Endothelial cell of umbilical vein (primary cell): ENCODE results near the gene ENPP3. TPM values are rescaled to one million over a fixed set of nuclear protein-coding genes. Genes with fewer than 3 reads are reported as not detected.

Experiments used
- BruUV-seq: library from RNA; stranded (reverse); fragments of 400-500 nt; replicated peaks from 2 replicates; lab custom pipeline; 2021; lab: Mats Ljungman, UMichigan
- CTCF ChIA-PET: fragments of 300-600, 350-600 bp; sonication (Branson Sonifier 250); formaldehyde crosslinking; loops from one replicate; lab custom pipeline; 2021; ENCODE audit warnings: antibody characterized with exemption, inconsistent platforms; lab: Charles Lee
- POLR2A ChIA-PET: fragments of 300-600, 350-600 bp; sonication (Branson Sonifier 250); formaldehyde crosslinking; loops from one replicate; lab custom pipeline; 2021; ENCODE audit warnings: antibody characterized with exemption, inconsistent platforms; lab: Charles Lee
- DNase-seq: peaks from one replicate; pipeline ENCODE4 v3.0.0-alpha.2; 2011; ENCODE audit warnings: low read depth, low spot score
- FAIRE-seq: peaks from 2 replicates; lab custom pipeline; 2011; peaks lifted over from hg19 to GRCh38; lab: Jason Lieb, UNC
- H2AFZ ChIP-seq: 2 replicates; pipeline ENCODE4 v1.6.0; 2012; ENCODE audit warnings: low read depth, low read length, control low read depth, inconsistent platforms
- H3K27ac ChIP-seq: 2 replicates; pipeline ENCODE4 v1.5.1; 2011; ENCODE audit warnings: low read depth, mild to moderate bottlenecking, control low read depth, low read length, moderate library complexity; ENCODE audit not compliant: insufficient read depth
- H3K27me3 ChIP-seq, 2 experiments: 2 replicates each; pipeline versions ENCODE4 v1.6.0 to v1.6.1; 2011; ENCODE audit warnings: low read length in 2 of 2, mixed read lengths in 1 of 2; ENCODE audit not compliant: control insufficient read depth in 2 of 2, insufficient read depth in 2 of 2
- H3K36me3 ChIP-seq, 2 experiments: 2 replicates in 1 of 2; 3 replicates in 1 of 2; pipeline ENCODE4 v1.5.1; 2011; ENCODE audit warnings: low read length in 2 of 2, mild to moderate bottlenecking in 1 of 2, moderate library complexity in 1 of 2; ENCODE audit not compliant: control insufficient read depth in 2 of 2, insufficient read depth in 2 of 2; ENCODE audit errors: extremely low read depth in 1 of 2
- H3K4me1 ChIP-seq: 3 replicates; pipeline ENCODE4 v1.5.1; 2011; ENCODE audit warnings: mild to moderate bottlenecking, low read length; ENCODE audit not compliant: control insufficient read depth, insufficient read depth; ENCODE audit errors: extremely low read depth
- H3K4me2 ChIP-seq: 2 replicates; pipeline ENCODE4 v1.6.1; 2011; ENCODE audit warnings: low read length, control low read depth, mixed read lengths; ENCODE audit not compliant: insufficient read depth
- H3K4me3 ChIP-seq, 3 experiments: fragments of 200-600 bp in 1 of 3; sonication (generic), shearing (Covaris generic) in 1 of 3; replicated peaks in 1 of 3; 2 replicates each; pipeline ENCODE4 v1.5.1; 2011 to 2016; ENCODE audit warnings: control low read depth in 3 of 3, low read length in 3 of 3, mild to moderate bottlenecking in 2 of 3, inconsistent platforms in 1 of 3, low read depth in 1 of 3, moderate library complexity in 1 of 3; ENCODE audit not compliant: insufficient read depth in 1 of 3
- H3K79me2 ChIP-seq: 2 replicates; pipeline ENCODE4 v1.6.0; 2012; ENCODE audit warnings: low read length, inconsistent platforms; ENCODE audit not compliant: control insufficient read depth, insufficient read depth
- H3K9ac ChIP-seq: replicated peaks from 2 replicates; pipeline ENCODE3; 2011; ENCODE audit warnings: low read length, control low read depth; ENCODE audit not compliant: insufficient read depth; ENCODE audit errors: extremely low read depth
- H3K9me1 ChIP-seq: replicated peaks from 3 replicates; pipeline ENCODE4 v1.6.0; 2011; ENCODE audit warnings: mild to moderate bottlenecking, low read length; ENCODE audit not compliant: control insufficient read depth, insufficient read depth; ENCODE audit errors: extremely low read depth
- H3K9me3 ChIP-seq: replicated peaks from 2 replicates; pipeline ENCODE4 v1.5.1; 2012; ENCODE audit warnings: low read length, inconsistent platforms; ENCODE audit not compliant: control insufficient read depth, insufficient read depth
- H4K20me1 ChIP-seq: replicated peaks from 2 replicates; pipeline ENCODE3; 2011; ENCODE audit warnings: mild to moderate bottlenecking, low read length; ENCODE audit not compliant: control insufficient read depth, insufficient read depth; ENCODE audit errors: extremely low read depth
- FOS ChIP-seq: IDR thresholded peaks from 2 replicates; pipeline ENCODE4 v1.6.1; 2011; ENCODE audit warnings: mild to moderate bottlenecking, low read length, moderate library complexity, borderline replicate concordance; ENCODE audit not compliant: insufficient read depth
- JUN ChIP-seq: IDR thresholded peaks from 2 replicates; pipeline ENCODE4 v1.6.1; 2011; ENCODE audit warnings: borderline replicate concordance, low read depth; ENCODE audit not compliant: insufficient read length, insufficient read depth
- MYC ChIP-seq: IDR thresholded peaks from one replicate; pipeline ENCODE4 v1.6.1; 2011; ENCODE audit warnings: mild to moderate bottlenecking, low read depth, low read length
- dilution Hi-C: fragments of 300-500 bp; cut with MboI; formaldehyde crosslinking; loops from one replicate; pipeline ENCODE4 v1.15.0; 2019; ENCODE audit warnings: low sequenced_read_pairs; ENCODE audit not compliant: extremely low pct_ligation_motif_present
- intact Hi-C: fragments of 100-400 bp; cut with micrococcal nuclease; formaldehyde crosslinking; loops from one replicate; pipeline ENCODE4 v1.10.0; 2022
- polyA plus RNA-seq, 4 experiments: library from polyadenylated mRNA; depleted of rRNA in 3 of 4; stranded (reverse) in 3 of 4; unstranded in 1 of 4; fragments of >200 nt; gene quantifications; 2 replicates each; pipeline versions ENCODE4 v1.2.1 to v1.2.3, GENCODE V29; 2011 to 2012; ENCODE audit warnings: missing spikeins in 1 of 4
- total RNA-seq: library from RNA; stranded (reverse); gene quantifications from 2 replicates; pipeline ENCODE4 v1.2.3, GENCODE V29; 2021
- TF ChIP-seq, protein P1 (sequence below): IDR thresholded peaks from 2 replicates; pipeline ENCODE4 v1.6.1; 2011; ENCODE audit not compliant: insufficient read depth, insufficient read length
- TF ChIP-seq, protein P2 (sequence below), 2 donors: IDR thresholded peaks; 1 replicate in 1 of 2; 2 replicates in 1 of 2; pipeline ENCODE4 v1.5.1; 2011; ENCODE audit warnings: low read length in 2 of 2, mild to moderate bottlenecking in 2 of 2, moderate library complexity in 2 of 2, control low read depth in 1 of 2, inconsistent platforms in 1 of 2, low read depth in 1 of 2; ENCODE audit not compliant: insufficient read depth in 1 of 2; ENCODE audit errors: extremely low read depth in 1 of 2

ENPP3 gene
- total and polyA plus RNA-seq, 2 donors (not counting 3 experiments of a cell fraction or from before 2014, with no cell fraction given) = not detected

DNA sequence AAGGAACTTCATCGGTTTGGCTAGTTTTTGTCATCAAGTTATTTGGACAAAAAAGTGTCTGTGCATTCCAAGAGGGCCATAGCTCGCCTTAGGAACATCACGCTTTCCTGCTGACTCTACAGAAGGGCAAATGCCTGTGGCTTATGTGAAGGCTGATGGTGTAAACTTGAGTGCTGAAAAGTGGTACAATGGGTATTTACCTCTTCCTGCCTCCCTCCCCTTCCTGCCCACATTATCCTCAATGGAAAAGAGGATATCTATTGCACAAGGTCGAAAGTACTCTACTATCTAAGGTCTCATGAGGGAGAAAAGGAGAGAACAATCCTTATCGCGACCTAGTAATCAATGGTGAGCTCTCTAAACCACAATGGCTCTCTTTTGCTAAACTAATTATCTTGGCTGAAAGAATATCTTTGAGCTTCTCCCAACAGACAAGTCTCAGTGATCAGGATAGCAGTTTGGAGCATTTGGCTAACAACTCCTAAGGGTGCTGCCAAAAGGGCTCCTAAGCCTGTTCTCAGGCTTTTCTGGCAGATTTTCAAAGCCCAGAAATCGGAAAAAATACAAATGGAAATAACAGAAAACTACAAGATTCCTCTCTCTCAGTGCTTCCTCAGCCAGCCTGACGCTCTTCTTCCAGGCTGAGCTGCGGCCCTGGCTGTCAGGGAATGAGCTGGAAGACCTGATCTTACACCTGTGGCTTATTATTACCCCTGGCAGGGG is 128.1 kb downstream of the ENPP3 start:
- H2AFZ ChIP-seq = no peak overlapping the region

DNA sequence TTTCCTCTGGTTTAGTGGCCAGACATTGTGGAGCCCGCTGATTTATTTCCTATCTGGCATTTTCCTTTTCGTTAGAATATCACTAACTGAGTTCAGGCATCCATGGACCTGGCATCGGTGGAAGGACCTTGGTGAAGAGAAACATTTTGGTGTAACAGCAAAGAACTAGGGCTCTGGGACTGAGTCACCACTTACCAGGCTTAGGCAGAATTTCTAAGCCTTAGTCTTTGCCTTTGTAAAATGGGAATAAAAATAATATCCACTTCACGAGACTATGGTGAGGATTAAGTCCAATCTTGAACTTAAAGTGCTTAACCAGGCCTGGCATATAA is 128.7 kb downstream of the ENPP3 start:
- Histone ChIP-seq H3K9me1 (no peaks in the 10 kb centered on the region), H2AFZ (no peak overlapping the region), H3K4me1 (no peaks in the 10 kb centered on the region), H3K27me3 (peaks cover 2 to 3% of the 10 kb centered on the region in 2 experiments), H3K4me2 (no peak overlapping the region), H3K79me2 (no peaks in the 10 kb centered on the region), H3K9ac (no peak overlapping the region), H3K4me3 (no peak overlapping the region), H4K20me1 (no peaks in the 10 kb centered on the region), H3K9me3 (no peaks in the 10 kb centered on the region), H3K36me3 (no peaks in the 10 kb centered on the region), H3K27ac (no peak overlapping the region)
- TF ChIP-seq, protein P1, sequence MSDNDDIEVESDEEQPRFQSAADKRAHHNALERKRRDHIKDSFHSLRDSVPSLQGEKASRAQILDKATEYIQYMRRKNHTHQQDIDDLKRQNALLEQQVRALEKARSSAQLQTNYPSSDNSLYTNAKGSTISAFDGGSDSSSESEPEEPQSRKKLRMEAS = no peak
- no peak for TF ChIP-seq FOS
- FAIRE-seq = no peak
- BruUV-seq = no TSS peak
- ChIA-PET CTCF (interaction anchor here (1.5 kb wide), 1 partner anchor 11 kb away, joined by 3 read pairs; no protein-coding TSS in a partner anchor), POLR2A (no interaction called here)
- dilution Hi-C loops (no loop called here), intact Hi-C loops (no loop called here)
- DNase-seq = no peak

More for the DNA sequence above, 128.1 kb downstream of the ENPP3 start:
- DNase-seq = no peak
- no TSS peak for BruUV-seq
- Histone ChIP-seq H3K27me3 (peaks cover 2 to 3% of the 10 kb centered on the region in 2 experiments), H3K27ac (no peak overlapping the region), H3K9ac (no peak overlapping the region), H3K79me2 (no peaks in the 10 kb centered on the region), H3K4me3 (no peak overlapping the region), H4K20me1 (no peaks in the 10 kb centered on the region), H3K9me3 (no peaks in the 10 kb centered on the region), H3K4me2 (no peak overlapping the region), H3K36me3 (no peaks in the 10 kb centered on the region), H3K9me1 (no peaks in the 10 kb centered on the region), H3K4me1 (no peaks in the 10 kb centered on the region)
- dilution Hi-C loops = no loop called here
- FAIRE-seq = no peak
- intact Hi-C loops = no loop called here
- POLR2A ChIA-PET = no interaction called here
- CTCF ChIA-PET = no interaction called here
- TF ChIP-seq MYC (no peak), FOS (no peak), JUN (no peak)
- TF ChIP-seq, protein P2, sequence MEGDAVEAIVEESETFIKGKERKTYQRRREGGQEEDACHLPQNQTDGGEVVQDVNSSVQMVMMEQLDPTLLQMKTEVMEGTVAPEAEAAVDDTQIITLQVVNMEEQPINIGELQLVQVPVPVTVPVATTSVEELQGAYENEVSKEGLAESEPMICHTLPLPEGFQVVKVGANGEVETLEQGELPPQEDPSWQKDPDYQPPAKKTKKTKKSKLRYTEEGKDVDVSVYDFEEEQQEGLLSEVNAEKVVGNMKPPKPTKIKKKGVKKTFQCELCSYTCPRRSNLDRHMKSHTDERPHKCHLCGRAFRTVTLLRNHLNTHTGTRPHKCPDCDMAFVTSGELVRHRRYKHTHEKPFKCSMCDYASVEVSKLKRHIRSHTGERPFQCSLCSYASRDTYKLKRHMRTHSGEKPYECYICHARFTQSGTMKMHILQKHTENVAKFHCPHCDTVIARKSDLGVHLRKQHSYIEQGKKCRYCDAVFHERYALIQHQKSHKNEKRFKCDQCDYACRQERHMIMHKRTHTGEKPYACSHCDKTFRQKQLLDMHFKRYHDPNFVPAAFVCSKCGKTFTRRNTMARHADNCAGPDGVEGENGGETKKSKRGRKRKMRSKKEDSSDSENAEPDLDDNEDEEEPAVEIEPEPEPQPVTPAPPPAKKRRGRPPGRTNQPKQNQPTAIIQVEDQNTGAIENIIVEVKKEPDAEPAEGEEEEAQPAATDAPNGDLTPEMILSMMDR (IDR thresholded peaks at IDR 0.05; ENCODE audit: extremely low read depth in 1 of 2, insufficient read depth in 1 of 2, low read depth in 1 of 2, low read length in 2 of 2) = no peak
